ENCODE measurements around the gene ZNF14.
"Not testable (repeated sequence)": the region's sequence is repeated elsewhere in the genome, so short reads cannot be mapped to it uniquely, and the experiment has no call there.

ZNF14 gene

DNA sequence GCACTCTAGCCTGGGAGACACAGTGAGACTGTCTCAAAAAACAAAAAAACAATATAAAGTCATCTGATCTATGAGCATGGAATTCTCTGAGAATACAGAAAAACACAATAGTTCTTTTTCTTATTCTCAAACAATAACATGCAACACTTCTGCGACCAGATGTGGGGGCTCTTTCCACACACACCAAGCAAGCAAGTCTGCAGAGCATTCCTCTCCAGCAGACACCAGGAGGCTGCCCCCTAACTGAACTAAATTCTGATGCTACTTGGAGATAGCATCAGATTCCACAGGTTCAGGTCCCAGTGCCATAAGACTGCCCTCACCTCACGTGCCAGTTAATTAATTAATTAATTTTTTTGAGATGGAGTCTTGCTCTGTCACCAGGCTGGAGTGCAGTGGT lies 36.5 kb downstream of the ZNF14 start:
- DNase-seq (ENCODE audit: low read depth, low spot score), result no peak

GRCh38 chr19:19691683-19692082 lies 41.2 kb downstream of the ZNF14 start:
- TF ChIP-seq YY1 (IDR thresholded peaks at IDR 0.05; ENCODE audit: insufficient read depth, insufficient read length) (no peak), SUZ12 (IDR thresholded peaks at IDR 0.05; ENCODE audit: extremely low read depth, insufficient read depth, insufficient read length) (no peak), ZNF274 (IDR thresholded peaks at IDR 0.05; ENCODE audit: low read depth, low read length) (no peak)
- H3K9me3 ChIP-seq (ENCODE audit: insufficient read depth, low read length), result no peaks in the 10 kb centered on the region
- no peak overlapping the region for H3K9ac ChIP-seq (ENCODE audit: insufficient read length, low read depth)
- H3K4me3 ChIP-seq (ENCODE audit: insufficient read length, low read depth), result no peak overlapping the region
- no peaks in the 10 kb centered on the region for H3K4me1 ChIP-seq (ENCODE audit: insufficient read depth, insufficient read length)
- DNase-seq (ENCODE audit: low read depth, low spot score), result no peak
- no peaks in the 10 kb centered on the region for H3K36me3 ChIP-seq (ENCODE audit: insufficient read depth, insufficient read length, low read length)
- H3K27me3 ChIP-seq (ENCODE audit: insufficient read depth, insufficient read length), result no peaks in the 10 kb centered on the region

More for the DNA sequence above, 36.5 kb downstream of the ZNF14 start:
- H3K4me1 ChIP-seq (ENCODE audit: insufficient read depth, insufficient read length), result no peaks in the 10 kb centered on the region
- 0 out of 2 replicates have a peak, but pooled peaks cover 6% of the 10 kb centered on the region for H3K9me3 ChIP-seq (ENCODE audit: insufficient read depth, low read length)
- H3K9ac ChIP-seq (ENCODE audit: insufficient read length, low read depth), result no peak overlapping the region
- no peak overlapping the region for H3K4me3 ChIP-seq (ENCODE audit: insufficient read length, low read depth)
- TF ChIP-seq SUZ12 (IDR thresholded peaks at IDR 0.05; ENCODE audit: extremely low read depth, insufficient read depth, insufficient read length), result no peak
- H3K36me3 ChIP-seq (ENCODE audit: insufficient read depth, insufficient read length, low read length), result no peaks in the 10 kb centered on the region
- H3K27me3 ChIP-seq (ENCODE audit: insufficient read depth, insufficient read length), result no peaks in the 10 kb centered on the region

DNA sequence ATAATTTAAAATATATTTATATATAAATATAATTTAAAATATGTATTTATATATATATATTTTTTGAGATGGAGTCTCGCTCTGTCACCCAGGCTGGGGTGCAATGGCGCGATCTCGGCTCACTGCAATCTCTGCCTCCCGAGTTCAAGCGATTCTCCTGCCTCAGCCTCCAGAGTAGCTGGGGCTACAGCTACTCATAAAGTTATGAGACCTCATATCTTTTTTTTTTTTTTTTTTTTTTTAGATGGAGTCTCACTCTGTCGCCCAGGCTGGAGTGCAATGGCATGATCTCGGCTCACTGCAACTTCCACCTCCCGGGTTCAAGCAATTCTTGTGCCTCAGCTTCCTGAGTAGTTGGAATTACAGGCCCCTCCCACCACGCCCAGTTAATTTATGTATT lies 43.9 kb downstream of the ZNF14 start:
- not testable (repeated sequence) for H3K36me3 ChIP-seq (ENCODE audit: insufficient read depth, insufficient read length, low read length); H3K9me3 ChIP-seq (ENCODE audit: insufficient read depth, low read length); H3K27me3 ChIP-seq (ENCODE audit: insufficient read depth, insufficient read length); DNase-seq (ENCODE audit: low read depth, low spot score); H3K4me1 ChIP-seq (ENCODE audit: insufficient read depth, insufficient read length); H3K9ac ChIP-seq (ENCODE audit: insufficient read length, low read depth); H3K4me3 ChIP-seq (ENCODE audit: insufficient read length, low read depth)

- Histone ChIP-seq H3K4me3 (ENCODE audit: insufficient read length, low read depth) (no peak overlapping the region), H3K4me1 (ENCODE audit: insufficient read depth, insufficient read length) (no peaks in the 10 kb centered on the region), H3K27me3 (ENCODE audit: insufficient read depth, insufficient read length) (no peaks in the 10 kb centered on the region), H3K36me3 (ENCODE audit: insufficient read depth, insufficient read length, low read length) (peaks cover 7% of the 10 kb centered on the region), H3K9me3 (ENCODE audit: insufficient read depth, low read length) (no peaks in the 10 kb centered on the region), H3K9ac (ENCODE audit: insufficient read length, low read depth) (no peak overlapping the region)
- no peak for DNase-seq (ENCODE audit: low read depth, low spot score)
- TF ChIP-seq YY1 (IDR thresholded peaks at IDR 0.05; ENCODE audit: insufficient read depth, insufficient read length) (no peak), SUZ12 (IDR thresholded peaks at IDR 0.05; ENCODE audit: extremely low read depth, insufficient read depth, insufficient read length) (no peak), ZNF274 (IDR thresholded peaks at IDR 0.05; ENCODE audit: low read depth, low read length) (no peak)
Observed at GRCh38 chr19:19687090-19687489, 45.8 kb downstream of the ZNF14 start.

DNA sequence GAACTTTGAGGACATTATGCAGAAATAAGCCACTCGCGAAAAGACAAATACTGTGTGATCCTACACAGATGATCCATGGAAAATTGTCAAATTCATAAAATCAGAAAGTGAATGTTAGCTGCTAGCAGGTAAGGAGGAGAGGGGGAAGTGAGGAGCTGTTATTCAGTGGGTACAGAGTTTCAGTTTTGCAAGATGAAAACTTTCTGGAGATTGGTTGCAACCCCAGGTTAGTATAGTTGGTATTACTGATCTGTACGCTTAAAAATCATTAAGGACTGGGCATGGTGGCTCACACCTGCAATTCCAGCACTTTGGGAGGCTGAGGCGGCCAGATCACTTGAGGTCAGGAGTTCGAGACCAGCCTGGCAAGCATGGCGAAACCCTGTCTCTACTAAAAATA lies 46.3 kb downstream of the ZNF14 start:
- Histone ChIP-seq H3K36me3 (ENCODE audit: insufficient read depth, insufficient read length, low read length) (peaks cover 12% of the 10 kb centered on the region), H3K27me3 (ENCODE audit: insufficient read depth, insufficient read length) (no peaks in the 10 kb centered on the region), H3K4me3 (ENCODE audit: insufficient read length, low read depth) (no peak overlapping the region), H3K9me3 (ENCODE audit: insufficient read depth, low read length) (no peaks in the 10 kb centered on the region), H3K4me1 (ENCODE audit: insufficient read depth, insufficient read length) (no peaks in the 10 kb centered on the region), H3K9ac (ENCODE audit: insufficient read length, low read depth) (no peak overlapping the region)
- TF ChIP-seq YY1 (IDR thresholded peaks at IDR 0.05; ENCODE audit: insufficient read depth, insufficient read length), result no peak
- DNase-seq (ENCODE audit: low read depth, low spot score), result no peak

- not testable (repeated sequence) for H3K27me3 ChIP-seq (ENCODE audit: insufficient read depth, insufficient read length); DNase-seq (ENCODE audit: low read depth, low spot score); H3K9ac ChIP-seq (ENCODE audit: insufficient read length, low read depth); H3K4me3 ChIP-seq (ENCODE audit: insufficient read length, low read depth); H3K4me1 ChIP-seq (ENCODE audit: insufficient read depth, insufficient read length); H3K9me3 ChIP-seq (ENCODE audit: insufficient read depth, low read length)
- H3K36me3 ChIP-seq (ENCODE audit: insufficient read depth, insufficient read length, low read length), result peaks cover 17% of the 10 kb centered on the region
Observed at GRCh38 chr19:19686119-19686518, 46.8 kb downstream of the ZNF14 start.

- peaks cover 45% of the 10 kb centered on the region for H3K9me3 ChIP-seq (ENCODE audit: insufficient read depth, low read length)
- peaks cover 80% of the 10 kb centered on the region for H3K36me3 ChIP-seq (ENCODE audit: insufficient read depth, insufficient read length, low read length)
Observed at GRCh38 chr19:19679176-19680073, 53.5 kb downstream of the ZNF14 start.

GRCh38 chr19:19677579-19677978 lies 55.3 kb downstream of the ZNF14 start:
- Histone ChIP-seq H3K9ac (ENCODE audit: insufficient read length, low read depth) (no peak overlapping the region), H3K27me3 (ENCODE audit: insufficient read depth, insufficient read length) (no peaks in the 10 kb centered on the region), H3K9me3 (ENCODE audit: insufficient read depth, low read length) (peaks cover 45% of the 10 kb centered on the region), H3K4me1 (ENCODE audit: insufficient read depth, insufficient read length) (no peaks in the 10 kb centered on the region), H3K4me3 (ENCODE audit: insufficient read length, low read depth) (no peak overlapping the region), H3K36me3 (ENCODE audit: insufficient read depth, insufficient read length, low read length) (peaks cover 82% of the 10 kb centered on the region)
- DNase-seq (ENCODE audit: low read depth, low spot score), result no peak
- no peak for TF ChIP-seq SUZ12 (IDR thresholded peaks at IDR 0.05; ENCODE audit: extremely low read depth, insufficient read depth, insufficient read length)

More at GRCh38 chr19:19679176-19680073, 53.5 kb downstream of the ZNF14 start:
- Histone ChIP-seq H3K9ac (ENCODE audit: insufficient read length, low read depth) (no peak overlapping the region), H3K27me3 (ENCODE audit: insufficient read depth, insufficient read length) (no peaks in the 10 kb centered on the region), H3K4me1 (ENCODE audit: insufficient read depth, insufficient read length) (no peaks in the 10 kb centered on the region), H3K4me3 (ENCODE audit: insufficient read length, low read depth) (no peak overlapping the region)
- TF ChIP-seq SUZ12 (IDR thresholded peaks at IDR 0.05; ENCODE audit: extremely low read depth, insufficient read depth, insufficient read length), result no peak
- no peak for TF ChIP-seq YY1 (IDR thresholded peaks at IDR 0.05; ENCODE audit: insufficient read depth, insufficient read length)
- peak; percentile 25; the same call in 1 of the 2 replicates for TF ChIP-seq ZNF274 (IDR thresholded peaks at IDR 0.05; ENCODE audit: low read depth, low read length)
- DNase-seq (ENCODE audit: low read depth, low spot score), result no peak

All from NT2/D1 (cell line).